HT1080 (cell line): ENCODE results near the gene PLCE1. TPM values are rescaled to one million over a fixed set of nuclear protein-coding genes. Genes with fewer than 3 reads are reported as not detected.

Experiments
- DNase-seq: peaks from one replicate; pipeline ENCODE4 v3.0.0-alpha.2; 2015; ENCODE audit warnings: low read depth
- total RNA-seq: library from RNA; depleted of rRNA; stranded (reverse); fragments of >200 nt; shearing (Covaris generic); gene quantifications from 2 replicates; pipeline ENCODE4 v1.2.3, GENCODE V29; 2014

The PLCE1 gene
- total RNA-seq, 1 experiment from 2014 or later = 3.3 TPM

DNA sequence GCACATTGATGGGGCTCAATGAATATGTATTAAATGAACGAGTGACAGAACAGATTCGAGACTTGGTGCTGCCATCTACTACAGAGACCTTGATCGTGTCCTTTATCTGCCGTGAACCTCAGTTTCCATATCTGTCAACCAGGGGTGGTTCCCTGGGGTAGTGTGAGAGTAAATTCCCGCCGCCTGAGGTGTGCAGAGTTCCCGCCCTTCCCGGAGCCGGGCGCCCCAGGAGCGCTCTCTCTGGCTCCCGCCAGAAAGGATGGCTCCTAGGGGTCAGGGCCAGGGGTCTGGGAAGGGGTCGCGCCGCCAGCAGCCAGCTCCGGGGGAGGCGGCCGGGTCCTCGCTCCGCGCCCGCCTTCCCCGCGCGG is 333 bp upstream of the PLCE1 start:
- DNase-seq = no peak

DNA sequence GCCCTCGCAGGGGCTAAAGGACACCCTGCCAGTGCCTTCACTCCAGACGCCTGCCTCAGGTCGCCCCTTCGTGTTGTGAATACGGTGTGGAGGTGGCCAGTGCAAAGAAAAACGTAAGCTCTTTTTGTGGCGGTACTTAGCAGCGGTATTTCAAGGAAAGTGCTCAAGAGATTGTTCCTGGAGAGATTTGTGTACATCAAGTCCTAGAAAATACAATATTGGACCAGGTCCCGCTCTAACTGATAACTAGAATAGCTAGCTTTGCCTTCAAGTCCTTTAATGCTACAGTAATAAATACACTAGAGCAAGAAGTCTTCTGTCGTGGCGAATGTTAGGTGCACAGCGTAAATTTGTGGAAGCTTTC is 689 bp downstream of the PLCE1 start:
- DNase-seq = no peak

DNA sequence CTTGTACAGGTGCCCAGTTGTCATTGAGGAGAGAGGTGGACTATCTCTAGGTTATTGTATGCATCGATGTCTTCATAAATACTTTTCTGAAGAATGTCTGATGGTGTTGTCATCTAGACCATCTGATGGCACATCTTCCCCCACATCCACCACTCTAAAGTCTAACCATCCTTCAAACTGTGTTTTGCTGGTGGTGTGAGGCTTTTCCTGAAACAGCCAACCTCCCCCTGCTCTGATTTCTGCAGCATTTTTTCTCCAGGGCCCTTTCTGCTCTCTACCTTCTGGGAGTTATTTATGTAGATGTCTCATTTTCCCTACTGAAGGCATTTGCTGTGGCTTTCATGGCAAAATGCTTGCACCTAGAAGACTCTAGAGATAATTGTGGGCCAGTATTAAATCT is 1.5 kb downstream of the PLCE1 start:
- no peak for DNase-seq

DNA sequence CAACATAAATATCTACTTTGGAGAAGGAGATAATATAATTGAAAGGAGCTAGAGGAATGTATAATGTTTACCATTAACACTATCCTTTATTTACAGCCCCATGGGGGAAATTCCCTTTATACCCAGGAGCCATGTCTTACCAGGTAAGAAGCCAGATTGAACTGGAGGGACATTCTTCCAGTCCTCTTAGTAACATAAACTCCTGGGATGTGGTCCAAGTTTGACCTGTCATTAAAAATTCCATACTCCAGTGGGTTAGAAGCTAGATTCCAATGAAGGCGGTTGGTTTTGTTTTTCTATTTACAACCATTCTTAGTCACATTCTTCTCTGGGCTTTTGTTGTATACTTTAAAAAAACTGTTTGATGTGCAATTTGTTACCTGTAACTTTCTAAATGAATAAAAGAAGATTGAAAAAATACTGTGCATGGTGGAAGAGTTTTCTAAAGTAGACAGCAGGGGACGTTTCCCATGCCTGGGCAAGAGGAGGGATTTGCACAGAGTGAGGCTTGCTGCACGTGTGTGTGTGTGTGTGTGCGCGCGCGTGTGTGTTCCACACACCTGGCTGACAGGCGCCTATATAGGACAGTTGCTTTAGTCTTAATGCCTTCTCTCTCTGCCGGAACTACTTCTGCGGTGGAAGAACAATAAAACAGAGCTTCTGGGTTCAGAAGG is 2.0 kb downstream of the PLCE1 start:
- DNase-seq = peak; percentile 34

DNA sequence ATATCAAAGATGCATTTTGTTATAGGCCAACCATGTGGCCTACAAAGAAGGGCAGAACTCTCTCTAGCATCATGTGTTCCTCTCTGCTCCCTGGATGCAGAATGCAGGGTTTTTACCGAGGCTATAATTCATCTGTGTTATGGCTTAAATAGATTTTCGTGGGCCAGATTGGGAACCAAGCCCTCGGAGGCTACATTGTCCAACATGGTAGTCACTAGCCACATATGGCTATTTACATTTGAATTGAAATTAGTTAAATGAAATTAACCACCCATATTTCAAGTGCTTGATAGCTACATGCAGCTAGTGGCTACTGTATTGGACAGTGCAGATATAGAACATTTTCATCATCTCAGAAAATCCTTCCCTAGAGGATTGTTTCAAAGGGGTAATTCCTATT is 2.8 kb downstream of the PLCE1 start:
- no peak for DNase-seq

DNA sequence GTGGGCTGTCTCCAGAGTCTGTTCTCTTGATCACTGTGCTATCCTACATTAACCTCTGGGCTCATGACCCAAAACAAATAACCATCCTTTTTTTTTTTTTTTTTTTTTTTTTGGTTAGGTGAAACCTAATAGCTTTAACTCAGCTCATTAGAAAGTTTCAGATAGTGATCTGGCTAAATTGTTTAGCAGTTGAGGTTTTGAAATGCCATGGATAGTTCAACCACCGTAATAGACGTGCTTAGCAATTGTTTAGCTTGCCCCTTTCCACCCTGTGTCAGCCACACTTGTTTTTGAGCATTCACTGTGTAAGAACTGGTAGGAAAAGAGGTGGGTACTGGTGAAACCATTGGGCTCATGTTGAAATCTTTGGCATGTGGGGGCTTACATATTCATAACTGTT is 3.8 kb downstream of the PLCE1 start:
- no peak for DNase-seq

DNA sequence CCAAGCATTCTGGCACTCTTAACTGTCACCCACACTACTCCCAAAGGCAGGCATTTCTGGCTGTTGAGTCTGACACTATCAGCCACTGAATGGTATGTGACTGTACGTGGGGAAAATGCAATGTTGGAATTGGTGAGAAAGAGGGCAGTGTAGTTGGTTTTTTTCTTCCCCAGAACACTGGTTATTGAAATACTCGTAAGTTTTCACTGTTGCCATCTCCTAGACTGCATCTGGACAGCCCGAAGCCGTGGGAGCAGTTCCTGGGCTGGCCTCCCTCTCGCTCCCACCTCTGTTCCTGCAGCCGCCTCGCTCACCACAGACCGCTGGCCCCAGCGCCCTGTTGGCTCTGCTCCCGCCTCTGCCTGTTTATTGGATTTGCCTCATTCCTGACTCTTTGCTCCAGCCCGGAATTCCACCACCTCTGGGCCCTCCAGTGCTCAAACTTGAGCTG is 5.7 kb downstream of the PLCE1 start:
- DNase-seq = peak; percentile 66

DNA sequence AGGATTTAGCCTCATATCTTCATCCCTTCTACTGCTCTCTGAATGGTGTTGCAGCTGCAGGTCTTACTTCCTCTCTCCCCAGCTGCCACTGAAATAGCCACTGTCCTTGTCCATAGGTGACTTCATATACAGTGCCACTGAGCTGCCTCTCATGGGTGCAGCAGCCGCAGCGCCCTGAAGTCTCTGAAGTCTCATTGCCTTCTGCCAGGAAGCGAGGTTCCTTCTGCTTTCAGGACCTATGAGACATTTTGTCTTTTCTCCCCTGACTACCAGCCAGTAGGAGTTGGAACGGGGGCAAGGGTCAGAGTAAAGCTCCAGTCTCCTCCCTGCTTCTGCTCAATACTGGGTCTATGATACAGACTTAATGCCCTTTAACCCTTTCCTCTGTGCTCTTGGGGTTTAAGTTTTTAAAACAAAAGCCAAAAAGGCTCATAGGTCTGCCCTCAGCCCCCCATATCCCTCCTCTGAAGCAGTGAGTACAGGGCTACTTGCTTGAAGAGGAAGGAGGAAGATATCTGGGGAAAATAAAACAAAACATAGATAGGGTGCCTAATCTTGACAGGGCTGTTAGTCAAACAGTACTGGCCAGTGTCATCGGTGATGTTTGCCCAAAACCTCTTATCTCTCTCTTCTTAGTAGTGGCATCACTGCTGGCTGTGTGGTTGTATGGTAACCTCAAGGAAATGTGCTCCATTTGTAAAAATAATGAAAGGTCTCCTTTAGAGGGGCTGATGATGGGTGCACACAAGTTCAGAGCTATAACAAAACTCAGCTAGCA is 7.1 kb downstream of the PLCE1 start:
- DNase-seq = no peak

DNA sequence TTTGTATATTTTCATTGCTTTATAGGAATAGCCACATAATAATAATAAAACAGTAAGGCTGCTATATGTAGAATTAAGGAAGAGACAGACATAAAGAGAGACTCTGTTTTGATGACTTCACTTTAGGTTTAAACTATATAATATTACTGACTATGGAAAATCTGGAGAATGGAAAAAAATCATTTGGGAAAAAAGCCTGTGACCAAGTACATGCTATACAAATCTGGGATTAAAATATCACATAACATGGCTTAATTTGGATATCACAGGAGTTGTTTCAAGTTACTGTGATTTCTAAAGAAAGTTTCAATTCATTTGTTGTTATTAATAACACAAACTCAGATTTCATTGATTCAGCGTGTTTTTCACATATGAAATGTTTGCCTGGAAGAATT is 7.7 kb downstream of the PLCE1 start:
- DNase-seq = no peak

DNA sequence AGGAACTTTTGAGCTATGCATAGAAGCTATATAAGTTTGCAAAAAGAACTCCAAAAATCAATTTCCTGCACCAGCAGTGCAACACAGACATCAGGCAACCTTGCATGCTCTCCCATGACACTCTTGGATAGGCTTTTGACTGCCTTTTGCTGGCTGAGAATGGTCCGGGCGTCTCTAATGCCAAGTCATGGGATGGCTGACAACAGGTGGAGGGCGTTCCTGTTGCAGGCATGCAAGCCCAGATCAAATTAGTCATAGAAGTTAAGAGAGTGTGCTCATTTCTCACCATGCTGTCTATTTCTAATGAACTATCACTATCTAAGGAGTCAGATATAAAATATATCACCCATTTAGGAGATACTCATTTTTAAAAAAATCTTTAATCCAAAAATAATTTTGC is 8.4 kb downstream of the PLCE1 start:
- no peak for DNase-seq

DNA sequence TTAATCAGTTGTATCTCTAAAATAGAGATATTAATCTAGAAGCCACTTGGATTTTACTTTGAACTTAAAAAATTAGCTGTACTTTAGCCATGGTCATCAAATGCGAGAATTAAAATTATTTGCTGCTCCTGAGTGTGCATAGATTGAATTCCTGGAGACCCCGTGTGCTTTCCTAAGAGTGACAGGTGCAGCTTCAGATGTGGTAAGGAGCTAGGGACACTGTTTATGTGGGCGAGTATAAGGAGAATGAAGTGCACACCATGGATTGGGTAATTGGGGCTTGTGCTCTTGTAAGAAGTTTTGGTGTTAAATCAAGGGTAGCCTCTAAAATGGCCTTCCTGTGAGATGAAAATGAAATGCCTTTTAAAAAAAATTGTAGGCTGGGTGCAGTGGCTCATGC is 9.8 kb downstream of the PLCE1 start:
- DNase-seq = no peak

DNA sequence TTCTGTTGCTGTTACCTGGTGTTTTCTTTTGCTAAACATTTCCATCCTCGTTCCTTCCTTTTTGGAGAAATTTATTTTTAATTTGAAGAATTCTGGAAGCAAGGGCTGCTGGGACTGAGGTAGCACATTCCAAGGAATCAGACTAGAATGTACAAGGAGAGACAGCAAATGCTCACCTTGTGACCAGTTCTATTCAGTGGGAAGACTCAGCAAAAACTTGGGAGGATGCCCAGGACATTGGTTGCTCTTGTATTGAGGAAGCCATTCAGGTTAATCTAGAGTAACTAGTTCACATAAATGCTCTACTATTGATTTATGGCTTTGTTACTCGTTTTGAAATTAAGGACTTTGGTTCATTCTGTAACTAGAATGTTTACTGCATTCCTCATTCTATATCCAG is 11.3 kb downstream of the PLCE1 start:
- no peak for DNase-seq

DNA sequence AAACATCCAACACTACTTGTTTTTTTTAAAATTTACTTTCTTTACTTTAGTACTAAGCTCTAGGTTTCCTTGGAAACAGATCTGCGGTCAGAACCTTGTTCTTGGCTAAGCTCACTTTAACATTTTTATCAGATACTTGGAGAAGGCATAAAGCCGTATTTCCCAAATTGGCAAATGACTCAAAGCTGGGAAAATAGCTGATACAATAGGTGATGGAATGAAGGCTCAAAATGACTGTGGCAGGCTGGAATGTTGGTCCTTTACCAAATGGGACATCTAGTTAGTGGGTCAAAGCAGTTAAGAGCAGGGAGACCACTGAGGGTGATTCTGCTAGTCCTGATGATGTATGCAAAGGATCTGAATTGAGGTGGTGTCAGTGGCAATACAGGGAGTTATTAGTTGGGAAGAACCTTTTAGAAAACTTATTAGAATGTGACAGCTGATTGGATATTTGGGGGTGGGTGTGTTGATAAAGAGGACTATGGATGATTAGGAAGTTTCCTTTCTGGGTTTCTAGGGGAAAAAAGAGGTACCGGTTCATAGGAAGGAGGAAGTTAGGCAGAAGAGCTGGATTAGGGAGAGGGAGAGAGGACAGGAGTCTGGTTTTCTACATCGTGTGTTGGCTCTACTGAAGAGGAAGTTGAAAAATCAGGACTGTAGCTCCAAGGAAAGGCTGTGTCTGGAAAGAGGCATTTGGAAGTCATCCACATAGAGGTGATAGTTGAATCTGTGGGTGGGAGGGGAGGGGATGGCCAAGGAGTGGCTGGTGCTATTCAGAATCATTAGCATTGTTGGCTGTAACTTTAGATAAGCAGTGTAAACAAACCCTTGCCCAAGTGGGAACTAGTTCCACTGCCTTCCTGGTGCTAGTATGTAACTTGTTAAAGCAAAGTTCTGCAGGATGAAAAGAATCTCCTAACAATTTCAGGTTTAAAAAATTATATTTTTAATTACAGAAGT is 13.1 kb downstream of the PLCE1 start:
- DNase-seq = peak; percentile 66

DNA sequence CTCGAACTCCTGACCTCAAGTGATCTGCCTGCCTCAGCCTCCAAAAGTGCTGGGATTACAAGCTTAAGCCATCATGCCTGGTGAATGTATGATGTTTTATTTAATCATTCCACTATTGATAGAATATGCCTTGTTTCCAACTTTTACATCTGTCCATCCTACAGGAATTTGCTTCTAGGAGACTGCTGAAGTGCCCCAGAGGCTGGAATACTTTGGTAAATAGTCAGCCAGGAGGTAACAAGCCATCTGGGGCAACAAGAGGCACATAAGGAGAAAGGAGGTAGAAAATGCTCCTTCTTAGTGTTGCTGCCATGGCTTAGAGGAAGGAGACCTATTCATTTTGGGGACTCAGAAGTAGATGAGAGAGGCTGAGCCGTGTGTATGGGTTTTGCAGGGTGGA is 14.8 kb downstream of the PLCE1 start:
- DNase-seq = no peak

DNA sequence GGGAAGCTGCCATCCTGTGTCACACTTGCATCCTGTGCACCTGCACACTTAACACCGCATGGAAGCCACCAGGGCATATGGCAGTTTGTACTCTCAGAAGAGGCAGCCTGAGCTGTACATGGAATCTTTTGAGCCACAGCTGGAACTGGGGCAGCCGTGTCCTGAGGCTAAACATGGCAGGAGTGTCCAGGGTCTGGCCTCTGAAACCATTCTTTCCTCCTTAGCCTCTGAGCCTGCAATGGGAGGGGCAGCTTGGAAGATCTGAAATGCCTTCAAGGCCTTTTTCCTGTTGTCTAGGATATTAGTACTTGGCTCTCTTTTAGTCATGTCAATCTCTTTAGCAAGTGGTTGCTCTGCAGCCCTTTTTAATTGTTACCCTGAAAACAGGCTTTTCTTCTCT is 16.4 kb downstream of the PLCE1 start:
- DNase-seq = no peak

DNA sequence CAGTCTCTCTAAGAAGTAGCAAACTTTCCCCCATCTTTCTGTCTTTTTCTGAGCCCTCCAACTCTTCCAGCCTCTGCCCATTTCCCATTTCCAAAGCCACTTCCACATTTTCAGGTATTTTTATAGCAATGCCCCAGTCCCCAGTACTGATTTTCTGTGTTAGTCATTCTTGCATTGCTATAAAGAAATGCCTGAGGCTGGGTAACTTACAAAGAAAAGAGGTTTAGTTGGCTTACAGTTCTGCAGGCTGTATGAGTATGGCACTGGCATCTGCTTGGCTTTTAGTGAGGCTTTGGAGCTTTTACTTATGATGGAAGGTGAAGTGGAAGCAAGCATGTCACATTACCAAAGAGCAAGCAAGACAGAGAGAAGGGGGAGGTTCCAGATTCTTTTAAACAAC is 17.2 kb downstream of the PLCE1 start:
- DNase-seq = no peak

DNA sequence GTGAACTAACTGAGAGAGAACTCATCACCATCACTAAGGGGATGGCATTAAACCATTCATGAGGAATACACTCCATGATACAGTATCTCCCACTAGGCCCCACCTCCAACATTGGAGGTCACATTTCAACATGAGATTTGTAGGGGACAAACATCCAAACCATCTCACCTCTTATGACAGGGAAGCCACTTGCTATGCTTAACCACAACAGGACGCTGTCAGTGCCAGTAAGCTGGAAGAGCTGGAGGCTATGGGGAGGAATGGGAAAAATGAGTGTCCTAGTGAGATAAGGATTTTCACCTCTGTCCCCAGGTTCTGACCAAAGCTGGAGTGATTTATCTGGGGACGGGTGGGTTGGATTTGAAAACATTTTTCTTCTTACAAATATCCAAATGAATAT is 17.6 kb downstream of the PLCE1 start:
- no peak for DNase-seq

DNA sequence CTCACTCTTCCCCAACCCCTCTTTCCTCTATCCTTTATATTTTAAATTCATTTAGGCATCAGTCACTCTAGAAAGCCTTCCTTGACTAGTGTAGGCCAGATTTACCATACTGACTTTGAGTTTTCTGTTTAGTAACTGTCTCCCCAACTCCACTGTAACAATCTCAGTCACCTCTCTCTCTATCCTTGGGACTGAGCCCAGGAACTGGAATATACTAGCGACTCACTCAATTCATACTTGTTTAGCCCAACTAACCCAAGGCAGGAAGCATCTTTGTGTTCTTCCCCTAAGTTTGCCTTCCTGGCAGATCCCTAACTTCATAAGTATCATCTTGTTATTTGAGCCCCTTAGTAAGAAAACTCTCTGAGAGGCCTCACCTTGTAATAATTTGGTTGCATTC is 19.1 kb downstream of the PLCE1 start:
- no peak for DNase-seq

DNA sequence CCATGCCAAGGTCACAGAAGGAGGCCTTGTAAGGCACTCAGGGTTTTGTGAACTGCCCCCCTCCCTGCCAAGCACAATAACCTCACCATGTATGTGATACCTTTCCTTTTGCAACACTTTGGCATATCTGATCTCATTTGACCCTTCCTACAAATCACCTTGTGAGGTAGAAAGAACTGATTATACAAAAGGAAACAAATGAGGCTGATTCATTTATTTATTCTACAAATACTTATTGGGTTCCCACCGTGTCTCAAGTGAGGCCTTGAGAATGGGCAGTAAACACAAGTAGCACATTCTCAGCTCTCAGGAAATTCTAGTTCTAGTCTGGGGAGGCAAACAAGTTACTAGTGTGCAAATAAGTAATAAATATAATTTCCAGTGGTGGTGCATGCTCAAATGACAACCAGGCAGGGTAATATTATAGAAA is 19.6 kb downstream of the PLCE1 start:
- no peak for DNase-seq

DNA sequence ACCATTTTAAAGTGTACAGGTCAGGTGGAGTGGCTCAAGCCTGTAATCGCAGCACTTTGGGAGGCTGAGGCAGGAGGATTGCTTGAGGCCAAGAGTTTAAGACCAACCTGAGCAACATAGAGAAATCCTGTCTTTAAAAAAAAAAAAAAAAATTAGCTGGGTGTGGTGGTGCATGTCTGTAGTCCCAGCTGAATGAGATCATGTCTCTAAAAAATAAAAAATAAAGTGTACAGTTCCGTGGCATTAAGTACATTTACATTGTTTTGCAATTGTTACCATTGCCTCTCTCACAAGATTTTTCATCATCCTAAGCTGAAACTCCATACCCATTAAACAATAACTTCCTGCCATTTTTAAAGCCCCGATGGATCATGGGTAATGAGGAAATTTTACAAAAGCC is 20.6 kb downstream of the PLCE1 start:
- DNase-seq = no peak

DNA sequence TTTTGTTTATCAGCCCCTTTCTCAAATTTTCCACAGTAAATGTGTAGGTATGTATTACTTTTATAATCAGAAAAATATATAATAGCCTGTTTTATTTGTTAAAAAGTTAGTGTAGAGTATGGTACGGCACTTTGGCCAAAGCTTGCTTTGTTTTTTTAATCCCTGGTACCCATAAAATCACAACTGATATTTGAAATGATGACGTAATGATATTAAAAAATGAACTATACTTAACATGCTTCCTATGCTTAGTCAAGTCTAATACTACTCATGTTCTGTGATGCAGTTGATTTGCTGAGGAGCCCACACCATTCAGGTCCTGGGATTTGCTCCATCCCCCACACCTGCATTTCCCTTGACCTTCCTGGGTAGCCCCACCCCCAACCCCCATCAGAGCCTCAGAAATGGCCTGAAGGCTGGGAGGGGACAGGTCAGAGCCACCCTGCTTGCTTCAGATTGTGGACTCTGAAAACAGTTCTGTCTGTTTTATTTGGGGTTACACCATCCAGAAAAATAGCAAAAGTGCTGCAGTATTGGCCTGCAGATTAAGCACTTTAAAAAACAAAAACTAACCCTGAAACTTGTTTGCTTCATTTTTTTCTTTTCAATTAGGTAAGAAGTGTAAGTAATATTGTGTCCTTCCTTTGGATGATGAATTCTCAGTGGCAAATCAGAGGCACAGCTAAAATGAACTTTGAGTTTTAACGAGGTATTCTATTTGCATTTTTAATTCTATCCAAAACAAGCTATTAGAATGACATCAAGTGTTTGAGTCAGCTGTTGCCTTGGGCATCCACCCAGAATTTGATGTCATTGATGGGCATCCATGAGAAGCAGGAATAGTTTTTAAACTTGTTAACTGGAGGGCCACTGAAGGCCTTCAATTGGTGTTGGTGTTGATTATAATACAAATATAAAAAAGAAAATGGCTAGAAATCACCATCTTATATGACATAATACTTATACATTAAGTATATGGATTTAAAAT is 23.3 kb downstream of the PLCE1 start:
- DNase-seq = no peak
